NCI-H2196 (cell line): ENCODE measurements around the gene PCBD1.

ENCODE experiments used
- DNase-seq: peaks from one replicate; lab custom pipeline; 2025; ENCODE audit not compliant: unreplicated experiment; lab: John Stamatoyannopoulos, UW

Gene PCBD1

DNA sequence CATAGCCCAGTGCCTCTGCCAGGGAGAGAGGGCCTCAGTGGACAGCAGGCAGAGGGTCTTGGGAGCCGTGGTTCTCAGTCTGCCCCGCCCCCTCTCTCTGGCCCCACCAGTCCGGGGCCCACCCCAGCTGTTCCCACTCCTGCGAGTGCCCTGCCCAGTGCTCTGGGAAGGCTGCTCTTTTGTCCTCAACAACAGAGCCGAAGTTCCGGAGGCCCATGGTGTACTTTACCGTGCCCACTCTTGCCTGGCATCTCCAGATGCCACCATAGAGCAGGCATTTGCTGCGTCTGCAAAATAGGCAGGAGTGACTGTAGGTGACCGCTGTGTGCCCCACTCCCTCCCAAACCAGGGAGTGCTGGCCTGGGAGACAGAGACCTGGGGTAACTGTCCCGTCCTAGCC, 29.3 kb upstream of the PCBD1 start:
- no peak for DNase-seq

DNA sequence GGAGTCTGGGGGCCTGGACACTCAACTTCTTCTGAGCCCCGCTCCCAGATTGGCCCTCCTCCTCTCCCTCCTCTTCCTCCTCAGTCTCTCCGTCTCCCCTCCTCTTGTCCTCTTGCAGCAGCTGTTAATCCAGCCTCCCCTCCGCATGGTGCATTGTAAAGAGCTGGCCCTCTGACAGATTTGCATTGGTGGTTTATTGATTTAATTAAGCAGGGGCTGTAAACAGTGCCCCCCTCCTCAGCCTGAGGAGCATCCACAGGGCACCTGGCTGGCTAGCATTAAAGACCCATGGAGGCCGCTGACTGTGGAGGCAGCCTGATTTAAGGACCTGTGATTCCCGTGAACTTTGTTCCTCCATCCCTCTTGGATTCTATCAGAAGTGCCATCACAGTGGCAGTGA, 28.9 kb upstream of the PCBD1 start:
- no peak for DNase-seq

GRCh38 chr10:70916241-70916640, 27.9 kb upstream of the PCBD1 start:
- no peak for DNase-seq

- DNase-seq = no peak
These were observed 27.4 kb upstream of the PCBD1 start for GRCh38 chr10:70915806-70916205.

GRCh38 chr10:70915206-70915605, 26.8 kb upstream of the PCBD1 start:
- no peak for DNase-seq

- DNase-seq = no peak
These were observed 26.0 kb upstream of the PCBD1 start for GRCh38 chr10:70914316-70914864.

- DNase-seq = no peak
These were observed 25.5 kb upstream of the PCBD1 start for GRCh38 chr10:70913893-70914240.

DNA sequence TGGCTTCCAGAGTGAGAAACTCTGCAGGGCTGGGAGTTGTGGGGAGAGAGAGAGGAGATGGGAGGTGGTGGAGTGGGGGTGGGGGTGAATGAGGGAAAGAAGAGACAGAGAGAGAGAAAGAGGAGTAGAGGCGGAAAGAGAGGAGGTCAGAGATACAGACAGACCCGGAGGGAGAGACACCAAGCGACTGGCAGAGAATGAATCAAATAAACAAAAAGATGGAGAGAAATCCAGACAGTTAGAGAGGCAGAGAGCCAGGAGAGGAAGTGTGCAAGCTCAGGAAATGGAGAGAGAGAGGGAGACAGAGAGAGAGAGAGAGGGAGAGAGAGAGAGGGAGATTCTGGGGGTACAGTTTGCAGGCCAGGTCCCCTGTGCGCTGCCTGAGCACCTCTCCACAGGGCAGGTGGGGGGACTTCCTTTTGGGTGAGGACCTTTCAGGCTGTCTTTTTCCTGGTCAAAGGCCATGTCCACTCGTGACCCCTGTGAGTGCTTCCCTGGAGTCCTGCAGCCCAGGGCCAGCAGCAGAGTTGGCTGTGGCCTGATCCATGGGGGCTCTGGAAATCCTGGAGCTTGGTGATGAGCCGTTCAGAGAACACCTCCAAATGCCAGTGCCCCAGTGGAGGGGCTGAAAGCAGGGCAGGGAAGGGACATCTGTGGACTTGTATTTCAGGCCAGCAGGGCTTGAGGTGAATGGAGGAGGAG, 25.0 kb upstream of the PCBD1 start:
- no peak for DNase-seq

- no peak for DNase-seq
These were observed 24.2 kb upstream of the PCBD1 start for GRCh38 chr10:70912556-70912955.

- DNase-seq = no peak
These were observed 23.0 kb upstream of the PCBD1 start for GRCh38 chr10:70911386-70911785.

GRCh38 chr10:70910486-70911341, 22.3 kb upstream of the PCBD1 start:
- no peak for DNase-seq

GRCh38 chr10:70909326-70909935, 21.1 kb upstream of the PCBD1 start:
- DNase-seq = no peak

DNA sequence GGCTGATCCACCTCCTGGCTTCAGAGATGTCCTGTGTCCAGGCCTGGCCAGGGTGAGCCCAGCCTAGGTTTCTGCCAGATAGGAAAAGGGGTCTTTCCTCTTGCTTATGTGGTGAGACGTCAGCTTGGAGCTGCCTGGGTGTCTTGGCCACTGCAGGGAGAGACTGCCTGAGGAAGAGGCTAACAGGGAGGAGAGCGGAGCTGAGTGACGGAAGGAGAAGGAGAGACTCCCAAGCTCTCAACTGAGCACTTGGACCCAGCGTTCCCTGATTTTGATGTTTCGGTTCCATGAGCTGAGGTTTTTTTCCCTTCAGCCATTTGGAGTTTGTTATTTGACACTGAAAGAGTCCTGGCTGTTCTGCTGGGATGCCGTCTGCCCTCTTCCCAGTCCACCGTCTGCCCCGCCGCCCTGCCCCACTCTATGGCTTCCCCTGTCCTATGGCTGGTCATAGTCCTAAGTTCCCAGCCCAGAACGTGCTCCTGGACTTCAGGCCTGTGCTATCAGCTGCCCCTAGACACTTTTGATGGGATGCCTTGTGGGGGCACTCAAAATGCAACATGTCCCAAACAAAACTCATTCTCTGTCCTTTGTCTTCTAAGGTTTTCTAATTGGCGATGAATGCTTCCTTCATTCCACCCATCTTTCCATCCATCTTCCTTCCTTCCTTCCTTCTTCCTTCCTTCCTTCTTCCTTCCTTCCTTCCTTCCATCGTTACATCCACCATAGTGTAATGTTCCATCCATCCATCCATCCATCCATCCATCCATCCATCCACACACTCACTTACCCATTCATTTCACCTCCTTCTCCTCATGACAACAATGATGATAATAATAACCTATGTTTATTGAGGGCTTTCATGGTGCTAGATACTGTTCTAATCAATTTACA, 20.3 kb upstream of the PCBD1 start:
- no peak for DNase-seq

GRCh38 chr10:70907637-70908405, 19.5 kb upstream of the PCBD1 start:
- no peak for DNase-seq

GRCh38 chr10:70906953-70907636, 18.7 kb upstream of the PCBD1 start:
- no peak for DNase-seq

GRCh38 chr10:70906031-70906783, 17.8 kb upstream of the PCBD1 start:
- no peak for DNase-seq

DNA sequence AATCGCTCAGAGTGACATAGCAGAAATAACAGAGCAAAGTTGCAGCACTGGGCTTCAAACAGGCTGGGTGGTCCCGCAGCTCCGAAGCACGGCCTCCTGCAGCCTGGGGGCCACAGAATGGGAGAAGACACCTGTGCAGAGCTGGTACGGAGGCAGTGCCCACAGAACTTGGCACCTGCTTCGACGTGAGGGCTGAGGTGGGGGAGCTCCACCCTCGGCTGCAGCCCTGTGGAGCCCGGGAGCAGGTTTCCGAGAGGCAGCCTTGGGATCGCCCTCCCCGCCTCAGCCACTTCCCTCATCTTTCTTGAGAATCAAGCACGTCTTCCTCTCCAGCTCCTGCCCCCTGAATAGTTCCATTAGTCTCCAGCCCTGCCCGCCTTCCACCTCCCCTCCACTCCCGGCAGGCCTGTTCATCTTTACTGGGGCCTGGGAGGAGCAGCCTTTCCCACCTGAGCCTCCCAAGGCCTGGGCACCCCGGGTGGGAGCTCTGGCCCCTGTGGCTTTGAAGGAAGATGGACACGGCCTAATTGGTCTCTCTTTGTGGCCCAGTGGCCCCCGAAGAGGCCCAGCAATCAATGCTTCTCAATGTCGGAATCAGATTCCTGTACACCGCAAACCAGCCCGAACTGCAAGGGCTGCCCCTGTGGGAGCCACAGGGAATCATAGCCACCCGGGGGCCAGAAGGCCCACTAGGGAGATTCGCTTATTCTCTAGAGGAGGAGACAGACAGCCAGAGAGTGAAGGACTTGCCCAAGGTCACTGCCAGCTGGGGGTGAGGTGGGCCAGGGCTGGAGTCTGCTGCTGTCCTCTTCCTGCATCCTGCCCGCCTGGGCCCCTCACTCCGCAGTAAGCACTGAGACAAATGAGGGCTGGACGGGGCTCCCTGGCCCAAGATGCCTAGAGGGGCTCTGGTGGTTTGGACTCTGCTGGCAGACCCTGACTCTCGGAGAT, 17.0 kb upstream of the PCBD1 start:
- DNase-seq = no peak
